Suppressor macrophage (primary cell): ENCODE data around the gene CCDC142.
A peak's percentile ranks its signal among the peaks of the same experiment; 100 is the strongest.
"Not testable (repeated sequence)": the region's sequence is repeated elsewhere in the genome, so short reads cannot be mapped to it uniquely, and the experiment has no call there.

ENCODE experiments used
- DNase-seq, 4 experiments: peaks; one replicate each; pipeline ENCODE4 v3.0.0-alpha.2; 2020 to 2022

The CCDC142 gene

DNA sequence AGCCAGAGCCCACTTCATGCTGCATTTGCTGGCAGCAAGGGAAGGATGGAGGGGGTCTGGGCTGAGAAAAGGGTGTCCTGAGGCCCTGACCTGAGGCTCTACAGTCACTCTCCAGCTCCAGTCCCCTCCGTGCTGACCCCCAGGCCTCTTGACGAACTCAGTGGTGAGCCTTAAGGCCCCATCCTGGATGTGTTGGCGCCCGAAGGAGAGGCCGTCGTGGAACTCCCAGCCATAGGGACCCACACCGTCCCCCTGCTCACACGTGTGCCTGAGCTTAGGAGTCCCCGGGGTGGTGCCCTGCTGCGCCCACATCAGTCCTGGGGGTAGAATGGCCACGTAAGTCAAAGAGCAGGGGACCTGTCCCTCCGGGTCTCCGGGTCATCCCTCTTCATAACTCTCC, 18.4 kb downstream of the CCDC142 start:
- no peak for DNase-seq

DNA sequence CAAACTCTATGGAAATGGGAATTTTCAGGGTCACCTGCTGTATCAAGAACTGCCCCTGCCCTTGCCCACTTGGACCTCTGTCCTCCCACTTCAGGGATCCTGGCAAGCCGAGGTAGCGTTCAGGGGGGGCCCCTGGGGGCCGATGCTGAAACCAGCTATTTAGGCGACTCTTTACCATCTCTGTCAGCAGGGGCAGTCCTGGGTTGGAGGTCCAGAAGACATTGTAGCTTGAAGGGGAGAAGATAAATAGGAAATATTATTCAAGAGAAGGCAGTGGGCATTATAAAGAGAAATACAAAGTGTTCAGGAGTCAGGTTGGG, 20.1 kb downstream of the CCDC142 start:
- no peak for DNase-seq

DNA sequence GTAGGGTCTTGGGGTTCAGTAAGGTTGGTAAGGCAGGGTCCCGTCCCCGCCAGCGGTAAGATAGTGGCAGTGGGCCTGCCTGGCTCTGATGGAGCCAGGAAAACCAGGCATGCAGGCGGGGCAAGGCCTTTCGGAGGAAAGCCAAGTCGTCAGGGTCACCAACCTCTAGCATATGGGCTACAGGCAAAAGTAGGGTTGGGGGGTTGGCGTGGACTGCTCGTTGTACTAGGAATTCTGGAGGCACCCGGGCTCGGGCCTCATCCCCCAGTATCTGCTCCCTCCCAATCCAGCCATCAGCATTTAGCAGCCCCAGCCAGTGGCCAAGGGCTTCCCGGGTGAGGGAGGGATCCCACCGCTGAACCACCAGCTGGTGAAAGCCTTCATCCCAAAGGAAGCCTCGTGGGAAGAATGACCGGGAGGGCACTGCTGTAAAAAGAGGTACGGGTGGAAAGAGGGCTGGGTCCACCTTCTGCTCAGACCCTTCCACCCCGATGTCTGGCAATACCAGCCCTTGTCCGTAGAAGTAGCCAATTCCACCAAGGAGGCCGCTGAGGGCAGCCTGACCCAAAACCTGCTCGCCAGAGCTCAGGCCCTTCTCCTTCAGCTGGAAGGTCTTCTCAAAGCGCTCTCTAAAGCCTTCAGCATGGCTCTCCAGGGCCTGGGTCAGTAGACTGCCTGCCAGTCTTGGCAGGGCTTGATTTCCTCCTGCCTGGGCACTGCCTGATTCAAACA, 20.6 kb downstream of the CCDC142 start:
- no peak for DNase-seq

DNA sequence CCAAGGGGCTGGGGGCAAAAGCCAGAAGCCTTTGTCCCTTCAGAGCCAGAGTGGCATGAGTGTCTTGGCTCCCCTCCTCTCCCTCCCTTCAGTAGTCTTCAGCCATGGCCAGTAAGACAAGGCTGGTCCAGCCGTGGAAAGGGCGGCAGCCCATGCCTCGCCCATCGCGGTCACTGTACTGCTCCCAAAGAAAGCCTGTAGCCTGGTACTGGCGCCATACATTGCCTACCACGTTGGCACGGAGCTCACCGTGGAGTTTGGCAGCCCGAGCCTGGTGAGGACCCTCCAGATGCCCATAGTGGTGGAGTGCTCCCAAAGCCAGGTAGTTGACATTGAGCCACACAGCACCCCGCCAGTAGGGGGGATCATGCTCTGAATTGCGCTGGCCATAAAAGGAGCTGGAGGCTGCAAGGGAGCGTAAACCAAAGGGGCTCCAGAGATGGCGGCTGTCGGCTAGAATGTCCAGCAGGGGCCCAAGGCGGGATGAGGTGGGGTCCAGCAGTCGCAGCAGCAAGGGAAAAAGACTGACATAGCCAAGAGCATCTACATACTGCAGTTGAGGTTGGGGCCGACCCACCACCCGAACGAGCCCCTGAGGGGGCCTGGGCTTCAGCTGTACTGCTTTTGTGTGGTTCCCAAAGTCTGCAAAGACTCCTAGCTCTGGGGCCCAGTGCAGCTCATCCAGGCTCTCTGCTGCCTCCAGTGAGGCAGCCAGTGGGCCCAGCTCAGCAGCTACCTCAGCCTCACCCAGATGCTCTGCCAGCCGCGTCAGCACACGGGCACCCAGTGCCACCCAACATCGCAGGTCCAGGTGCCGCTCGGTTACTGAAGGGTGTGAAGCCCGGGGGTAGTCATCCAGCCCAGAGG, 21.4 kb downstream of the CCDC142 start:
- DNase-seq = no peak

DNA sequence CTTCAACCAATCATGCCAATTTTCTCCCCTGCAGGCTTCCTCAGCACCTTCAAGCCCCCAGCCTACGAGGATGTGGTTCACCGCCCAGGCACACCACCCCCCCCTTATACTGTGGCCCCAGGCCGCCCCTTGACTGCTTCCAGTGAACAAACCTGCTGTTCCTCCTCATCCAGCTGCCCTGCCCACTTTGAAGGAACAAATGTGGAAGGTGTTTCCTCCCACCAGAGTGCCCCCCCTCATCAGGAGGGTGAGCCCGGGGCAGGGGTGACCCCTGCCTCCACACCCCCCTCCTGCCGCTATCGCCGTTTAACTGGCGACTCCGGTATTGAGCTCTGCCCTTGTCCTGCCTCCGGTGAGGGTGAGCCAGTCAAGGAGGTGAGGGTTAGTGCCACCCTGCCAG, 22.6 kb downstream of the CCDC142 start:
- not testable (repeated sequence) for DNase-seq

DNA sequence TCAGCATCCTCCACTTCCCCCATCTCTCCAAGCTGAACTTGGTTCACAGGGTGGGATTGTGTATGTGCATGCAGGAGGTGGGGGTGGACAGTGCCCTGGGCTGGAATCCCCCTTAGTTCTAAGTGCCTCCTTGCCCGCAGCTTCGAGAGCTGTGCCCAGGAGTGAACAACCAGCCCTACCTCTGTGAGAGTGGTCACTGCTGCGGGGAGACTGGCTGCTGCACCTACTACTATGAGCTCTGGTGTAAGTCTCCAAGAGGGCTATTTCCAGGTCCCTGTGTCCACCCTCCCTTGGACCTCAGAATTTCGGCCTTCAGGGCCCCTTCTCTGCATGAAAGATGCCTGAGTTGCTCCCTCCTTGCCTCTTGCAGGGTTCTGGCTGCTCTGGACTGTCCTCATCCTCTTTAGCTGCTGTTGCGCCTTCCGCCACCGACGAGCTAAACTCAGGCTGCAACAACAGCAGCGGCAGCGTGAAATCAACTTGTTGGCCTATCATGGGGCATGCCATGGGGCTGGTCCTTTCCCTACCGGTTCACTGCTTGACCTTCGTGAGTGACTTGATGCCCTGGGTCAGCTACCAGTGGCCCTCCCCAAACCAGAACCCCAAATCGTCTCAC, 23.2 kb downstream of the CCDC142 start:
- DNase-seq = not testable (repeated sequence)

DNA sequence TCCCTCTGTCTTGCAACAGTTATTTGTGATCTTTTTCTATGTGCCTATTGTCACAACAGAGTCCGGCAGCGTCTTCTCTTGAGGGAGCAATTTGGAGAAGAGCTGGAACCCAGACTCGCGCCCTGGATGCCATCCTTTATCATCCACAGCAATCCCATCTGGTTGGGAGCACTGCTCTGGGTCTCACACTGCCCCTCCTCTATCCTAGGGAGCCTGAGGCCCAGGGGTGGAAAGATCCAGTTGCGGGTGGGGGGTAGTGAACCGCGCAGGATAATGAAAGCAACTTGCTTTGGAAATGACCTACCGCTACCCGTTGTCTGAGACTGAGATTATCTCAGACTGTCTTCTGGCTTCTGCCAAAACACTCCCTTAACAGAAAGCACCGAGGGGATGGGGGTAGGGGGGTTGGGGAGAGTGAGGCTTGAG, 23.8 kb downstream of the CCDC142 start:
- DNase-seq = no peak

DNA sequence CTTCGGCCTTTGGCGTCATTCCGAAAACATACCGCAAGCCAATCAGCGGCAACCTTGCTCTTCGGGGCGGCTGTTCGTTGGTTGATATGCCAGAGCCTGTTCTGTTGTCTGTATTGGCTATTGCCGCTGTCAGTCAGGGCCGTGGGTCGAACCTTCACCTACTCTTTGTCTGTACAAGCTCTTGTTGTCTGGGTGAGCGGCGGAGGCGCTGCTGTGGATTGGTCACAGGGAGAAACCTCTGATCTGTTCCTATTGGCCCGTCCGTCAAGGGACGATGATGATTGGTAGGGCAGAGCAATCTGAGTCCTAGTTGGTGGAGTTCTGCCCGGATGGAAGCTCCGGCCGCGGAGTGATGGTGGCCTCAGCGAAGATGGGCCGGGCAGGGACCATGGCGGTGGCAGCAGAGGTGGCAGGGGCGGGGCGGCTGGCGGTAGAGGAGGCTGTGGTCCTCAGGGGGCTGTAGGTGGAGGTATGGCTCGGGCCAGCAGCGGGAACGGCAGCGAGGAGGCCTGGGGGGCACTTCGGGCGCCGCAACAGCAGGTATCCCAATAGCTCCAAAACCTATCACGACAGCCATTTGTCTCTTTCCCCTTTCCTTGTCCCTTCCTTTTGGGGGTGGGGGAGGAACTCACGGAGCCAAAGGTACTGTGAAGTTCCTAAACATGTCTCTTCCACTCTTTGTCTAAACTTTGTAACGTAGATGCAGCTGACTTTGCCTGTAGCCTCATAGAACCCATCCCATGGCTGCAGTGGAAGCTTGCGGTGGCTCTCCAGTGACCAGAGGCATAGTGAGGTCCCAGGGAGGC, 24.5 kb downstream of the CCDC142 start, which contains the start of gene WBP1:
Gene WBP1, plus strand, starts transcription at position 307 of the 806 bp plus-strand sequence. Its CDS starts 165 bp downstream, at position 472.
- peak; percentile 99 to 100 (median 100) for DNase-seq

DNA sequence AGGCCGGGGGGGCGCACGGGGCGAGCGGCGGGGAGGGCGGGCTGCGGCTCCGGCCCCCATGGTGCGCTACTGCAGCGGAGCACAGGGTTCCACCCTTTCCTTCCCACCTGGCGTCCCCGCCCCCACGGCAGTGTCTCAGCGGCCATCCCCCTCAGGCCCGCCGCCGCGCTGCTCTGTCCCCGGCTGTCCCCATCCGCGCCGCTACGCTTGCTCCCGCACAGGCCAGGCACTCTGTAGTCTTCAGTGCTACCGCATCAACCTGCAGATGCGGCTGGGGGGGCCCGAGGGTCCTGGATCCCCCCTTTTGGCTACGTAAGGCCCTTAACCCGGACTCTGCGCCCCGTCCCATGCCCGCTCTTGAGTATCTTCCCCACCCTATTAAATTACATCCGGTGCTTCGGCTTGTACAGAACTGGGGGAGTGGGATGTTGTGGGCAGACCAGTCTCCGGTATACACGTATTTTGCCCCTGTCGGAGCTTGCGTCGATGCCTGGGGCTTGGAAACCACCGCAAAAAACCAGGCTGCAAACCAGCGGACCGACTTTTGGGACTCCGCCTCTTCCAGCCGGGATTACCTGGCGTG, 25.2 kb downstream of the CCDC142 start:
- peak in 2 of 4 experiments; percentile 36 to 62 for DNase-seq

DNA sequence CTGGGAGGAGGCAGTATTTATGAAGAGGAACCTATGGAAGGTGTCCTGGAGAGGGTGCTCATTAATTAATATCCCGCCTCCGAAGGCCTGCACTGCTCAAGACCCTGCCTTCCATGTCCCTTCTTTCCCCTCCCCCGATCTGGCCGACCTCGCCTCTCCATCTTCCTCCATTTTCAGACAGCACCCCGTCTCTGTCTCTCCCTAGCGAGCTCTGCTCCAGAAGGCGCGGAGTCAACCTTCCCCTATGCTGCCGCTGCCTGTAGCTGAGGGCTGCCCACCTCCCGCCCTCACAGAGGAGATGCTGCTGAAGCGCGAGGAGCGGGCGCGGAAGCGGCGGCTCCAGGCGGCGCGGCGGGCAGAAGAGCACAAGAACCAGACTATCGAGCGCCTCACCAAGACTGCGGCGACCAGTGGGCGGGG, 25.7 kb downstream of the CCDC142 start:
- peak in 1 of 4 experiments; percentile 43 for DNase-seq

DNA sequence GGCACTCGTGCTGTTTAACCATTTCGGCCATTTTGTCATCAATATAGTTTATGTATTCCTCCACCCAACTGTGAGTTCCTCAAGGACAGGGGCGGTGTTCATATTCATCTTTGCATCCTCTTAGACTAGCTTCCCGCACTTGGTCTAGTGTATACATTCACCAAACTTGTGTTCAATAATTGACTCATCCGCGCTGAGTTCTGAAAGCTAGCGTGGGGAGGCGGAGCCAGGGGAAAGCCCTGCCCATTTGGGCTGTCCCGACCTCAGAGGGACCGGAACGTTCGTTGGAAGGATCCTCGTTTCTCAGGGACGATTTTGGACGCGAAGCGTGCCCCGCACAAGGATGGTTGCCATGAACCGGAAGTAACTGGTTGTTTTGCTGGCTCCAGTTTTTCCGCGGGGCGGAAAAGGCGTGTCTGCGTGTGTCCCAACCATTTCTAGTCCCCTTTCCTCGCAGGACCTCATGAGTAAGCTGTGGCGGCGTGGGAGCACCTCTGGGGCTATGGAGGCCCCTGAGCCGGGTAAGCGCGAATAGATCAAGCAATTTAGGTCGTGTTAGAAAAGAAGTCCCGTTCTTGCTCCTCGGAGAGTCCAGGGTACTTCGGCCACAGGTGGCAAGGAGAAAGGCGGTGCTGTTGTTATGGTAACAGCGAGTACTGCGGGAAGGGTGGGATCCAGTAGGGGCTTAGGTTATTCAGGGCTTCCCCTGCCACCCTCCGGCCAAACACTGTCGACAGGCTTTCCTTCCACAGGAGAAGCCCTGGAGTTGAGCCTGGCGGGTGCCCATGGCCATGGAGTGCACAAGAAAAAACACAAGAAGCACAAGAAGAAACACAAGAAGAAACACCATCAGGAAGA, 27.9 kb downstream of the CCDC142 start, which contains the start of gene INO80B:
Gene INO80B, plus strand, starts transcription at position 434 of the 858 bp plus-strand sequence. Its CDS starts 30 bp downstream, at position 464.
- peak; percentile 97 to 99 (median 98) for DNase-seq

DNA sequence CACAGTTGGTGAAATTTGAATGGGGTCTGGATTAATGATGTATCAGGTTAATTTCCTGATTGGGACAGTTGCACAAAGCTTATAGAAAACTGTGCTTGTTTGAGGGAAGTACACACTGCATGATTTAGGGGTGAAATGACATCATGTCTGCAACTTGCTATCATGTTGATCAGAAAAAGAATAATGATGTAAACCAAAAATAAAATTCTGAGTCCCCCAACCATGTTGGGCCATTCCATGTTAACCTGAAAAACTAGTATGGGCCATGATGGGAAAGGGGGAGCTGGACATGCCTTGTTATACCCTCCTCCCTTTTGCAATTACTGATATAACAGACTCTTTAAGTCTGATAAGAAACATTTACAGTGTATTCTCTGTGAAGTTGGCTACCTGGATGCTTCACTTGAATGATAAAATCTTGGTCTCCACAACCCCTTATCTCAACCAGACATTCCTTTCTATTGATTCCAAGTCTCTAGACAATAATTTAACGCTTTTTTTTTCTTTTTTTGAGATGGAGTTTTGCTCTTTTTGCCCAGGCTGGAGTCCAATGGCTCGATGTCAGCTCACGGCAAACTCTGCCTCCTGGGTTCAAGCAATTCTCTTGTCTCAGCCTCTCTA, 32.1 kb downstream of the CCDC142 start:
- DNase-seq = no peak

DNA sequence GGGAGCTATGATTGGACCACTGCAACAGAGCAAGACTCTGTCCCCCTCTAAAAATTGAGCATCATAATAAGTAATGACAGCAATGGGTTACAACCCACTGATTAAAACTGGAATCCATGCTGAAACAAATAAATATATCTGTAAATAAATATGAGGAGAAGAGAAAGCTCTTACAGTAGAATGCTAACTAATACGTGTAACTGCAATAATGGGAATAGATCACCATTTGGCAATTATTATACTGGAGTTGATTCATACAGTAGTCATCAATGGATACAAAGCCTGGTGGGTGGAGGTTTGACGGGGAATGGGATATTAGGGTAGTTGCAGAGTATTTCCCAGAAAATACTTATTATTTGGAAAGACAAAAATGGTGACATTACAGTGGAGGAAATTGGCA, 34.0 kb downstream of the CCDC142 start:
- no peak for DNase-seq

DNA sequence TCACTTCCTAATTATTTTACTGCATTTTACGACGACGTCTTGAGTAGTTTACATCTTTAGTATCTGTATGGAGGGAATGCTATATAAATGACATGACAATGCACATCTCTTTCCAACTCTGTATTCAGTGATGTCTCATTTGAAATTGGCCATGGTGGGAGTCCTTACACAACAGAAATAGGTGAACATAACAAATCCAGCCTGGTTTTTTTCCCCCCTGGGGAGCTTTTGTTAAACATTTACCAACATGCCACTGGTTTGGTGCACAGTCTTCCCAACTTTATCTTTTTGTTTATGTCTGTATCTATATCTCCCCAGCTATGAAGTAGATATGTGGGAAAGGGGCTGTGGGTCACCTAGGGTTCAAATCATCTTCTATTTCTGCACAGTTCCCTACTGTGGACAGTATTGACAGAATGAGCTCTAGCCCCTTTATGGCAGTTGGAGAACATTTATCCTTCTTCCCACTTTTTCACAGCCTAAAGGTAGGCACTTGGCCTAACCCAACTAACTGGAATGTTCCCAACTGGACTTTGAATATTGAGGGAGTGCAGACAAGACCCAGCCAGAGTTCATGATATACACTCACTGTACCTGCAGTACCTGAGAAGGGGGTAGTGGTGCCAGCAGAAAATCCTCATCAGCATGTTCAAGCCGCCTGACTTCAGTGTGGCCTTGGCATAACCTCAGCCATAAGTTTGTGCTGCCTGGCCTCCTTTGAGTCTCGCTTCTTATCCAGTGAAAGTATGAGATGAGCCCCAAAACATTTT, 35.4 kb downstream of the CCDC142 start:
- no peak for DNase-seq

DNA sequence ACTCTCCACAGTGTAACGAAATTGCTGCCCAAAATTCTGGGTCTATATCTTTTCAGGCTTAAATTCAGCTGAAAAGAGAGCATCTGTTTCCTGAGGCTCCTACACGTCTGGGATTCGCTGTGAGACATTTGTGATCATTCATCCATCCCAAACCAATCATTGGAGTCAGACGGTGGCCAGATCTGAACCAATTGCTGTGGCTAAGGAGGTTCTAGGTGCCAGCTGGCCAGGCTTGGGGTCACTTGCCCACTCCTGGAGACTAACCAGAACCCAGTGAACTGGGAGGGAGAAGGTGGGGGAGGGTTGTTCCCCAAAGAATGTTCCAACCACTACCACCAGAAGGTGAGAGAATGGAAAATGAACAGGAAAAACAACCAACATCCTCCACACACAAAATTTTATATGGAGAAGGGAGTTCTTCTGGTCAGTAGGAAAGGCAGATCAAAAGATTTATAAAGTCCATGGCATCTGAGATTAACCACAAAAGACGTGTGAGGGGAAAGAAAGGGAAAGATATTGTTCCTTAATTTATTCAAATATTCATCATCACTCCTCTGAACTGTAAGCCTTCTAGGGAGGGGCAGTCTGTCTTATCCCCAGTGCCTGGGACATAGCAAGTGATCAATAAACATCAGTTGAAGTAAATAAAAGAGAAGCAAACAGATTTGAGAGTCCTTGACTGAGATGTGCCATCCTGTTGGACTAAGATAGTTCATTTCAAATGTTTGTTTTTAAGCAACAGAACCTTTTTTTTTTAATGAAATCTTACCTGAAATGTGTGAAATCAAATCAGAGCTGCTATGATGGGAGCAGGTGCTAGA, 38.1 kb downstream of the CCDC142 start:
- DNase-seq = no peak

DNA sequence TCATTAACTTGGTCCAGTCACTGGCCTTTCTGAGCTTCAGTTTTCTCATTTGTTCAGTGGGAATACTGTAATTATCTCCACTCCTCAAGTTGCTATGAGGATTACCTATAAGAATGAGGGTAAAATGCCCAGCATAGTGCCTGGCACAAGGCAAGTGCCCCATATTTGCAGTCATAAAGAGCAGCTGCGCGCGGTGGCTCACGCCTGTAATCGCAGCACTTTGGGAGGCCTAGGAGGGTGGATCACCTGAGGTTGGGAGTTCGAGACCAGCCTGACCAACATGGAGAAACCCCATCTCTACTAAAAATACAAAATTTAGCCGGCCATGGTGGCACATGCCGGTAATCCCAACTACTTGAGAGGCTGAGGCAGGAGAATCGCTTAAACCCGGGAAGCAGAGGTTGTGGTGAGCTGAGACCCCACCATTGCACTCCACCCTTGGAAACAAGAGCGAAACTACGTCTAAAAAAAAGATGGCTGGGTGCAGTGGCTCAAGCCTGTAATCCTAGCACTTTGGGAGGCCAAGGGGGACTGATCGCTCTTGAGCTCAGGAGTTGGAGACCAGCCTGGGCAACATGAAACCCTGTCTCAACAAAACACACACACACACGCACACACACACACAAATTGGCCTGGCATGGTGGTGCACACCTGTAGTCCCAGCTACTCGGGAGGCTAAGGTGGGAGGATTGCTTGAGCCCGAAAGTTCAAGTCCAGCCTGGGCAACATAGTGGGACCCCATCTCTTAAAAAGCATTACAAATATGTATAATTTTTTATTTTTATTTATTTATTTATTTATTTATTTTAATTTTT, 40.1 kb downstream of the CCDC142 start:
- DNase-seq = not testable (repeated sequence)

DNA sequence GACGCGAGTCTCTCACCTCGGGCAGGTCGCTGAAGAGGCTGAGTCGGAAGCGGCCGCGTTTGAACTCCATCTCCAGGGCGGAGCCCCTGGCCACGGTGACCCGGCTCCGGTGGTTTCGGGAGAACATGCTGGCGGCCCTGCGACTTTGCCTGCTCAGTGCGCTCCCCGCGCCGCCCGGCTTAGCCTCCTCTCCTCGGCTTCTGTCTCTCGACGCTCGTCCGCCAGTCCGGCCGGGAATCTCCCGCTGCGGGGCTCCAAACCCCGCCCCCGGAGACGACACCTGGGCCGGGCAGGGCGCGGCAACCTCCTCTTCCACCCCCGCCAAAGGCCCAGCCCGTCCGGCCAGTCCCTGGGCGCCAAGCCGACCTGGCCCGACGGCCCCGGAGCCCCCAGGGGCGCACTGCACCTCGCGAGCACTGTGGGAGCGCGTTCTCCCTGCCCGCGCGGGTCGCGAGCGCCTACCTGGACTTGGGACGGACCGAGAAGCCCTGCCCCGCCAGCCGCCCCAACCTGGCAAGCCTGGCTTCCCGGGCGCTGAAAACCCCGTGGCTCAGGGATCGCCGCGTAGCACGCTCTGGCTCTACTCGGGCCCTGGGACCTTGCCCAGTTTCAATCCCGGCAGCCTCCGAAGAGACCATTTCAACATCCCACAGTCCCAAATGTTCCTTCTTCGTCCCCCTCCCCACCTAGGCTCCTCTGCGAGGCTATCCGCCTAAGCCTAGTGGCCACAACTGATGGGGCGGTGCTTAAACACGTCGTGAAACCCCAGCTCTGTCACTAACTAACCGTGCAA, 40.9 kb downstream of the CCDC142 start, which contains the start of gene RTKN:
Gene RTKN, minus strand, starts transcription at position 248 of the 793 bp plus-strand sequence. Its CDS starts 121 bp downstream, at position 127.
- DNase-seq = peak in 1 of 4 experiments; percentile 18
